ENCODE results near the gene OBI1.

OBI1 gene

GRCh38 chr13:78572459-78572858 lies 86.5 kb downstream of the OBI1 start:
- no peak for DNase-seq

GRCh38 chr13:78569029-78569428 lies 89.9 kb downstream of the OBI1 start:
- DNase-seq: no peak

- DNase-seq: no peak
These were observed 92.3 kb downstream of the OBI1 start for GRCh38 chr13:78566631-78567030.
